Smooth muscle cell (in vitro differentiated cells): ENCODE results near the gene PANX2. TPM values are rescaled to one million over a fixed set of nuclear protein-coding genes. Genes with fewer than 3 reads are reported as not detected.

Experiments used
- DNase-seq: peaks from one replicate; lab custom pipeline; 2025; ENCODE audit not compliant: unreplicated experiment; lab: John Stamatoyannopoulos, UW
- H2AFZ ChIP-seq: fragments of 200-600 bp; sonication (generic); 2 replicates; pipeline ENCODE4 v1.6.0; 2016; ENCODE audit warnings: antibody characterized with exemption, low read depth, mild to moderate bottlenecking
- H3F3A ChIP-seq: fragments of 200-600 bp; sonication (generic); 2 replicates; pipeline ENCODE4 v1.6.0; 2017; ENCODE audit warnings: antibody characterized with exemption, low read depth
- H3K27ac ChIP-seq: fragments of 200-600 bp; sonication (generic); 2 replicates; pipeline ENCODE4 v1.5.1; 2016; ENCODE audit warnings: low read depth, mild to moderate bottlenecking
- H3K27me3 ChIP-seq: fragments of 200-600 bp; sonication (generic); 2 replicates; pipeline ENCODE4 v1.6.1; 2016; ENCODE audit warnings: low read depth, mild to moderate bottlenecking
- H3K36me3 ChIP-seq: fragments of 200-600 bp; sonication (generic); 2 replicates; pipeline ENCODE4 v1.5.1; 2016; ENCODE audit warnings: low read depth
- H3K4me1 ChIP-seq: fragments of 200-600 bp; sonication (generic); 2 replicates; pipeline ENCODE4 v1.5.1; 2016; ENCODE audit warnings: low read depth
- H3K4me2 ChIP-seq: fragments of 200-600 bp; sonication (generic); 2 replicates; pipeline ENCODE4 v1.6.0; 2016; ENCODE audit warnings: mild to moderate bottlenecking
- H3K4me3 ChIP-seq: fragments of 200-600 bp; sonication (generic); 2 replicates; pipeline ENCODE4 v1.5.1; 2016; ENCODE audit warnings: mild to moderate bottlenecking
- H3K79me2 ChIP-seq: fragments of 200-600 bp; sonication (generic); 2 replicates; pipeline ENCODE4 v1.6.0; 2016; ENCODE audit warnings: low read depth, mild to moderate bottlenecking
- H3K9ac ChIP-seq: fragments of 200-600 bp; sonication (generic); 2 replicates; pipeline ENCODE4 v1.6.0; 2016; ENCODE audit warnings: low read depth
- H3K9me3 ChIP-seq: fragments of 200-600 bp; sonication (generic); replicated peaks from 2 replicates; pipeline ENCODE4 v1.5.1; 2016; ENCODE audit warnings: low read depth
- H4K20me1 ChIP-seq: fragments of 200-600 bp; sonication (generic); 2 replicates; pipeline ENCODE4 v1.6.0; 2016; ENCODE audit warnings: low read depth
- CTCF ChIP-seq: fragments of 200-600 bp; sonication (generic); IDR thresholded peaks from 2 replicates; pipeline ENCODE4 v1.5.1; 2017; ENCODE audit warnings: borderline replicate concordance, mild to moderate bottlenecking, antibody characterized with exemption; ENCODE audit not compliant: insufficient read depth, poor library complexity, severe bottlenecking
- WGBS: methylation state at CpG from one replicate; pipeline ENCODE4 v1.1.7; 2016; ENCODE audit warnings: low lambda C conversion rate; 5-methylcytosine and 5-hydroxymethylcytosine counted together
- polyA plus RNA-seq: library from polyadenylated mRNA; unstranded; fragments of >200 nt; fragmentation: Nextera tagmentation; extraction: Ambion mirVana; gene quantifications from 2 replicates; pipeline ENCODE4 v1.2.1, GENCODE V29; 2016
- total RNA-seq: library from RNA; depleted of rRNA; stranded (reverse); fragments of >200 nt; gene quantifications from 2 replicates; pipeline ENCODE4 v1.2.3, GENCODE V29; 2014

The PANX2 gene
- total and polyA plus RNA-seq, 2 experiments from 2014 or later = 2.9 to 5.1 TPM

- H3K36me3 ChIP-seq = no peaks in the 10 kb centered on the region
- no peak overlapping the region for H3K9ac ChIP-seq
- no peaks in the 10 kb centered on the region for H3K79me2 ChIP-seq
- no peaks in the 10 kb centered on the region for H3F3A ChIP-seq
- no peak overlapping the region for H3K27ac ChIP-seq
- H4K20me1 ChIP-seq = no peaks in the 10 kb centered on the region
- H3K4me3 ChIP-seq = no peak overlapping the region
- WGBS = 65% methylated on average over 35 of the region's 35 CpGs
- no peak for TF ChIP-seq CTCF
- H3K4me2 ChIP-seq = peak overlapping the region; percentile 29
- no peaks in the 10 kb centered on the region for H3K9me3 ChIP-seq
- no peaks in the 10 kb centered on the region for H3K4me1 ChIP-seq
- no peak overlapping the region for H2AFZ ChIP-seq
- H3K27me3 ChIP-seq = no peaks in the 10 kb centered on the region
- no peak for DNase-seq
These were observed 20.1 kb upstream of the PANX2 start for GRCh38 chr22:50150161-50151129.

- no peak overlapping the region for H3K4me2 ChIP-seq
- TF ChIP-seq CTCF = no peak
- H3K4me1 ChIP-seq = no peaks in the 10 kb centered on the region
- no peaks in the 10 kb centered on the region for H3K36me3 ChIP-seq
- no peak overlapping the region for H2AFZ ChIP-seq
- H3K9me3 ChIP-seq = no peaks in the 10 kb centered on the region
- DNase-seq = no peak
- no peak overlapping the region for H3K4me3 ChIP-seq
- no peaks in the 10 kb centered on the region for H3K27me3 ChIP-seq
- no peak overlapping the region for H3K27ac ChIP-seq
- no peaks in the 10 kb centered on the region for H4K20me1 ChIP-seq
- no peaks in the 10 kb centered on the region for H3F3A ChIP-seq
- 89% methylated on average over 33 of the region's 33 CpGs for WGBS
- H3K79me2 ChIP-seq = no peaks in the 10 kb centered on the region
- no peak overlapping the region for H3K9ac ChIP-seq
These were observed 18.7 kb upstream of the PANX2 start for GRCh38 chr22:50151571-50152537.

GRCh38 chr22:50153056-50153755 lies 17.3 kb upstream of the PANX2 start:
- H3F3A ChIP-seq = no peaks in the 10 kb centered on the region
- no peaks in the 10 kb centered on the region for H3K27me3 ChIP-seq
- H3K4me2 ChIP-seq = no peak overlapping the region
- DNase-seq = no peak
- no peak overlapping the region for H2AFZ ChIP-seq
- no peaks in the 10 kb centered on the region for H3K4me1 ChIP-seq
- H4K20me1 ChIP-seq = no peaks in the 10 kb centered on the region
- no peaks in the 10 kb centered on the region for H3K36me3 ChIP-seq
- no peak overlapping the region for H3K4me3 ChIP-seq
- no peak overlapping the region for H3K27ac ChIP-seq
- no peaks in the 10 kb centered on the region for H3K79me2 ChIP-seq
- no peak overlapping the region for H3K9ac ChIP-seq
- TF ChIP-seq CTCF = no peak
- WGBS = 92% methylated on average over 25 of the region's 25 CpGs
- H3K9me3 ChIP-seq = no peaks in the 10 kb centered on the region
